ENCODE data around the gene FBXW8.
"Not testable (repeated sequence)": the region's sequence is repeated elsewhere in the genome, so short reads cannot be mapped to it uniquely, and the experiment has no call there.

Gene FBXW8

DNA sequence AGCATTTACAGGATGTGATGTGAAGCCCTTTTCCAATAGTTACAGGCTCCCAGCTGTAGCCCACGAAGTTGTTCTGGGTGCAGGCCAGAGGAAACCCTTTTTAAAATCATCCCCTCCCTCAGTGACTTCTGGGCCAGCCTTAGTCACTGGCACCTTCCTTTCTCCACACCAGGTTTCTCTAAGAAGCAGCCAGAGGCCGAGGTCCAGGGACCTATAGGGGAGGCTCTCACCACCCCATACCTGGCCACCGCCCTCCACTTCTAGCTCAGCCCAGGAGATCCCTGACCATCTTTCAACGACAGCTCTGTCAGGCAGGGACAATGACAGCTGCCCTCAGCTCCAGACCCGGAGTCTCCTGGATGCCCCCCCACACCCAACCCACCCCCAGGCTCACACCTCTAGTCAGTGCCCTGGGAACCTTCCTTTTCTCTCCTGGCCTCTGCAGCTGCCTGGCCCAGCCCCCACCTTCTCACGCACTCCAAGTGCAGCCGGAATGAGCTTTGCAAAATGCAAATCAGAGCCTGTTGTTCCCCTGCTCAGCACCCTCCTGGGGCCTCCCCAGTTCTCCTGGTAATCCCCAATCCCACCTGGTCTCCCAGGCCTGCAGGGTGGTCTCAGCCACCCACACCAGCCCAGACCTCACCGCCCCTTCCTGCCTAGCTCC, 141.8 kb downstream of the FBXW8 start:
- TF ChIP-seq, protein P1, sequence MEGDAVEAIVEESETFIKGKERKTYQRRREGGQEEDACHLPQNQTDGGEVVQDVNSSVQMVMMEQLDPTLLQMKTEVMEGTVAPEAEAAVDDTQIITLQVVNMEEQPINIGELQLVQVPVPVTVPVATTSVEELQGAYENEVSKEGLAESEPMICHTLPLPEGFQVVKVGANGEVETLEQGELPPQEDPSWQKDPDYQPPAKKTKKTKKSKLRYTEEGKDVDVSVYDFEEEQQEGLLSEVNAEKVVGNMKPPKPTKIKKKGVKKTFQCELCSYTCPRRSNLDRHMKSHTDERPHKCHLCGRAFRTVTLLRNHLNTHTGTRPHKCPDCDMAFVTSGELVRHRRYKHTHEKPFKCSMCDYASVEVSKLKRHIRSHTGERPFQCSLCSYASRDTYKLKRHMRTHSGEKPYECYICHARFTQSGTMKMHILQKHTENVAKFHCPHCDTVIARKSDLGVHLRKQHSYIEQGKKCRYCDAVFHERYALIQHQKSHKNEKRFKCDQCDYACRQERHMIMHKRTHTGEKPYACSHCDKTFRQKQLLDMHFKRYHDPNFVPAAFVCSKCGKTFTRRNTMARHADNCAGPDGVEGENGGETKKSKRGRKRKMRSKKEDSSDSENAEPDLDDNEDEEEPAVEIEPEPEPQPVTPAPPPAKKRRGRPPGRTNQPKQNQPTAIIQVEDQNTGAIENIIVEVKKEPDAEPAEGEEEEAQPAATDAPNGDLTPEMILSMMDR (IDR thresholded peaks at IDR 0.05; ENCODE audit: extremely low read depth, missing control alignments), result no peak
- DNase-seq (ENCODE audit: low spot score), result no peak

DNA sequence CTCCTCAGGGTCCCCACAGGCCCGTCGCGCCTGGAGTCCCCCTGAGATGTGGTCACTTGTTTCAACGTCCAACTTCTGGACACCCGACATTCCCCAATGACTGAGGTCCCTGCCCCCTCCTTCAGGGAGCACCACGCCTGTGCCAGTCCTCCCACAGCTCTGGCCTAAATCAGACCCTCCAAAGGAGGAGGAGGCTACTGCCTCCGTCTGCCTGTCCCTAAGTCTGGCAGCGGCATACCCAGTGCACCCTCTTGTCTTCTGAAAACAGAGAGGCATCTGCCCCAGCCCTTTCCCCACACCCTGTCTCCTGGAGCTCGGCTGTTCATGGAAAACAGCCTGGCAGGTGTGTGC, 142.3 kb downstream of the FBXW8 start:
- DNase-seq (ENCODE audit: low spot score), result no peak
- TF ChIP-seq, protein P1 (IDR thresholded peaks at IDR 0.05; ENCODE audit: extremely low read depth, missing control alignments), result no peak

DNA sequence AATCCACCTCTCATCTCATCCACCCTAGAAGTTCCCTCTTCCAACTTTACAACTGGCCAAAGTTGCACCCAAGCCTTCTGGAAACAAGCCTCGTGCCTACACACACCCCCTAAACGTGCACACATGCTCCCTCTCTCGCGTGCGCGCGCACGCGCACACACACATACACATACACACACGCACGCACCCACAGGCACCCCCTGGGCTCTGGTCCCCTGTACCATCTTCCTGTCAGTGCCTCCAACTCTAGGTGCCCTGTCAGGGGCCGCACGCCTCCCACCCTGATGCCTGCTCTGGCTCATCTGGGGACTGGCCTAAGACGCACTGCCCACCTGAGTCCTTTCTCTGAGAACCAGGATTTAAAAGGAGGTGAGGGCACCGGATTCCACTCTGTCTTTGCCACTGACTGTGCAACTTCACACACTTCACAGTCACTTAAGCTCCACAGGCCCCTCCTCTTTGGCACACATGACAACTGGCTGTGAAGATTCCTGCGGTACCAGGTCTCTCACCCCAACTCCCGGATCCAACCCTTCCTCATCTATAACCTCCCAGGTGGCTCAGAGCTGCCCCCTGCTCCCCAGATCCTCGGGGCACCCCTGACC, 142.9 kb downstream of the FBXW8 start:
- DNase-seq (ENCODE audit: low spot score), result no peak
- TF ChIP-seq, protein P1 (IDR thresholded peaks at IDR 0.05; ENCODE audit: extremely low read depth, missing control alignments), result no peak

DNA sequence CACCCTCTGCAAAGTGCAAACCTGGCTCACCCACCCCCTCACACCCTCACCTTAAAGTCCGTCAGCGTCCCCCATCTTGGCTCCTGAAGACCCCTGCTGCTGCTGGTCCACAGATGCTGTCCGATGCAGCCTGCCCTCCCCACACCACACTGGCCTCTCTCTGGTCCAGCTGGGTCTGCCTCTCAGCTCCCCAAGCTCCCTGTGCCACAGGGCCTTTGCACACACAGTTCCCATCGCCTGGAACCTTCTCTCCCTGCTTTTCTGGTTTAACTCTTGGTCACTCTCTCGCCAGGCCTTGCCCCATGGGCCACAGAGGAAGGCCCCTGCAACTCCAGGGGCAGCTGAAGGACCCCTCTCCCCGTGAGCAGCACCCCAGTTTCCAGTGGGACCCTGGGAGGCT, 143.5 kb downstream of the FBXW8 start:
- no peak for DNase-seq (ENCODE audit: low spot score)
- TF ChIP-seq, protein P1 (IDR thresholded peaks at IDR 0.05; ENCODE audit: extremely low read depth, missing control alignments), result no peak

DNA sequence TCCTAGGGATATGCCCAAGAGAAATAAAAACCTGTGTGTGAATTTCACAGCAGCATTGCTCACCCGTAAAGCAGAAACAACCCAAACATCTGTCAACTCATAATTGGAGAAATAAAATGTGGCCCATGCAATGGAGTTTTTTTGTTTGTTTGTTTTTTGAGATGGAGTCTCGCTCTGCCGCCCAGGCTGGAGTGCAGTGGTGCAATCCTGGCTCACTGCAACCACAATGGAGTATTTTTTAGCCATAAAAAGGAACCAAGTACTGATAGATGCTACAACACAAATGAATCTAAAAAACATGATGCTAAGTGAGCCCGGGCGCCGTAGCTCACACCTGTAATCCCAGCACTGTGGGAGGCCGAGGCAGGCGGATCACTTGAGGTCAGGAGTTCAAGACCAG, 146.9 kb downstream of the FBXW8 start:
- DNase-seq (ENCODE audit: low spot score), result not testable (repeated sequence)

DNA sequence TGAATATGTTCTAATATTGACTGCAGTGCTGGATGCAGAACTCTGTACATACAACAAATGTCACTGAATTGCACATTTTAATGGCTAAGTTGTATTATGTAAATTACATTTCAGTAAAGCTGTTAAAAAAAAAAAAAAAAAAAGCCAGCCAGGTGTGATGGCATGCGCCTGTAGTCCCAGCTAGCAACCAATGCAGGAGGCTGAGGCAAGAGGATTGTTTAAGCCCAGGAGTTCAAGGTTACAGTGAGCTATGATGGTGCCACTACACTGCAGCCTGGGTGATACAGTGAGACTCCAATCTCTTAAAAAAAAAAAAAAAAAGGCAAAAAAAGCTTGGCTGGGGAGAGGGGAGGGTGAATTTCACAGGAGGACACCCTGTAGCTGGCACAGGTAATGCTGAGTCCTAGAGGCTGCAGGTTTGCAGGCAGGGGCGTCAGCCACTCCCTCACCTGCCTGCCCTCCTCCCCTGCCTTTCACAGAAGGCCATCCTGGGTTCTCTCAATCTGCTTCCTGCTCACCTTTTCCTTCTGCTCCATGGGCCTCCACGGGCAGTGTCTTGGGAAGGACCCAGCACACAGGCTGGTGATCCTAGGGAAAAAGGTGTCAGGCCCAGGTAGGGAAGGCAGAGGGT, 147.8 kb downstream of the FBXW8 start:
- TF ChIP-seq, protein P1 (IDR thresholded peaks at IDR 0.05; ENCODE audit: extremely low read depth, missing control alignments), result no peak
- no peak for DNase-seq (ENCODE audit: low spot score)

DNA sequence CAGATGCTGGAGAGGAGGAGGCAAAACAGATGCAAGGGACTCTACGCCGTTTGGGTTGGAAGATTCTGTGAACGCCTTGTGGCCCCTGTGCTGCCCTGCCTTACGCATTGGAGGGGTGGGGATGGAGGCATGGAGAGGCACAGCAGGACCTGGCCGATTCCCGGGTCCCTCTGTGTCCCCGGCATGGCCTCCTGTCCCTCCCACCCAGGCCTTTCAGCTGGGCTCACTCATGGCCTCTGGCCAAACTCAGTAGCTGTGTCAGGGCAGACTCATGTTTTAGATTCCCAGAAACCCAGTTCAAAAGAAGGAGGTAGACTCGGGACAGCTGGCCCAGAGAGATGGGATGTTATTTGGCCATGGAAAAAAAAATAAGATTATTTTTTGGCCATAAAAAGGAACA, 148.4 kb downstream of the FBXW8 start:
- TF ChIP-seq, protein P1 (IDR thresholded peaks at IDR 0.05; ENCODE audit: extremely low read depth, missing control alignments), result no peak
- DNase-seq (ENCODE audit: low spot score), result no peak

All from GM20000 (cell line).